Spleen (tissue), 7 donors: ENCODE measurements around the gene STX18.

Source experiments
- CTCF ChIP-seq, 11 experiments: fragments of 200-600 bp in 7 of 11; fragments of 450-650 bp in 4 of 11; sonication (generic) in 4 of 11; IDR thresholded peaks in 8 of 11; conservative IDR thresholded peaks in 3 of 11; 1 replicate in 7 of 11; 2 replicates in 4 of 11; pipeline versions ENCODE4 v1.4.0 to v1.8.0; 2016 to 2021; ENCODE audit warnings: antibody characterized with exemption in 11 of 11, inconsistent platforms in 4 of 11, mild to moderate bottlenecking in 1 of 11
- POLR2A ChIP-seq, 3 donors: fragments of 450-650 bp; IDR thresholded peaks; one replicate each; pipeline ENCODE4 v1.5.1; 2017; ENCODE audit warnings: antibody characterized with exemption in 3 of 3, mild to moderate bottlenecking in 1 of 3
- POLR2AphosphoS5 ChIP-seq, 3 donors: sonication (generic); formaldehyde crosslinking; IDR thresholded peaks; one replicate each; pipeline ENCODE4 v1.5.1; 2017; ENCODE audit warnings: antibody characterized with exemption in 3 of 3
- donor health status: DM: no; HTN: no; CAD: no; lungs with moderate emphysema.
- donor health status: DM: no; HTN: no; CAD: no.
- donor health status: DM: no; HTN: no; CAD: no.

- TF ChIP-seq POLR2A (IDR thresholded peaks at IDR 0.05) = no peak
- TF ChIP-seq CTCF (IDR thresholded peaks at IDR 0.05 in 8 of 11, conservative IDR thresholded peaks at IDR 0.05 in 3 of 11) = no peak
- no peak for TF ChIP-seq POLR2AphosphoS5 (IDR thresholded peaks at IDR 0.05)
These were observed 154.1 kb downstream of the STX18 start for GRCh38 chr4:4387531-4388310.
